Measurements from ENCODE around the gene IL1RL2.

Gene IL1RL2

DNA sequence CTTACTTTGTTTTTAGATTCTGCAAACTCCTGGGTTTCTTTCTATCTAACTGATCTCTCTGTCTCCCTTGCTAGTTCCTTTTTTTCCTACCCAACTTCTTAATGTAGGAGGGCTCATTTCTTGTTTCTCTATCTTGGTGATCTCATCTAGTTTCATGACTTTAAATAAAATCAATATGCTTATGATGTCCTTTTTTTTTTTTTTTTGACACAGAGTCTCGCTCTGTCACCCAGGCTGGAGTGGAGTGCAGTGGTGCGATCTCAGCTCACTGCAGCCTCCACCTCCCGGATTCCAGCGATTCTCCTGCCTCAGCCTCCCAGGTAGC, 82.3 kb downstream of the IL1RL2 start:
- no peak for DNase-seq

- DNase-seq: no peak
These were observed 85.0 kb downstream of the IL1RL2 start for GRCh38 chr2:102271844-102272243.

GRCh38 chr2:102273619-102274211, 86.9 kb downstream of the IL1RL2 start:
- DNase-seq: no peak

DNA sequence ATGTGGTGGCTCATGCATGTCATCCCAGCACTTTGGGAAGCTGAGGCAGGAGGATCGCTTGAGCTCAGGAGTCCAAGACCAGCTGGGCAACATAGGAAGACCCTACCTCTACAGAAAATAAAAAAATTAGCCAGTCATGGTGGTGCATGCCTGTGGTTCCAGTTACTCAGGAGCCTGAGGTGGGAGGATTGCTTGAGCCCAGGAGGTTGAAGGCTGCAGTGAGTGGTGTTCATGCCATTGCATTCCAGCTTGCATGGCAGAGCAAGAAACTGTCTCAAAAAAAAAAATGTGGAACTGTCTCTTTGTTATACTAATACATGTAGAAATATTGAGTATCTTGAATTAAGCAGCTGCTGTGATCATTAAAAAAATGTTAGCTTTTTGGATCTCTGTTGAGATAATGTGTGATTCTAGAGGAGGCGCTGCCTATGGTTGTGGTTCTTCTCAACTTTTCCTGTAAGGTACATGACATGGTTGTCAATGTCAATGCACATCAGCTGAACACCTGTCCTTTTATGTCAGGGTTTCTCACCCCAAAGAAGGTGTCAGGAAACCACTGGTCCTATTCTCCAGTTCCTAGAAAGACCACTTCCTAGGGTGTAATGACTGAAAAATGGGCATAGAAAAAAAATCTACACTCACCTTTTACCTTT, 89.9 kb downstream of the IL1RL2 start:
- no peak for DNase-seq

DNA sequence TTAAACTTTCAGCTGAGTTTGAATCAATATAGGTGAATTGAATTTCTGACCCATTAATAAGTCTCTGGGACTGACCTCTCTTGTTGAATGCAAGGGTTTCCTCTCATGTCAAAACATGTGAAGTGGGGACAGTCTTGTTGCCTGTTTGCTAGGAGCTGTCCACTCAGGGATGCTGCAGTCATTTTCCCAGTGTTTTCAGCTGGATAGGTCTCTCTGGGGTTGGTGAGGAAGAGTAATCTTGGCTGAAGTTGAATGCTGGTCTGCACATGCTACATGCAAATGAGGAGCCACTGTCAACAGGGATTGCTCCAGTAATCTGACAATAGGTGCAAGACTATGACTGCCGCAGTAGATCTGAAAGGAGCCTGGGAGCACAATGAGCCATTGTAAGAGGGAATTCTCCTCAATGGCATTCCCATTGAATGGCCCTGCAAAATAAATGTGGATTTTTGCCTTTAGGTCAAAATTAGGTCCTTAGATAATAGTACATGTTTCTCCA, 90.4 kb downstream of the IL1RL2 start:
- no peak for DNase-seq

DNA sequence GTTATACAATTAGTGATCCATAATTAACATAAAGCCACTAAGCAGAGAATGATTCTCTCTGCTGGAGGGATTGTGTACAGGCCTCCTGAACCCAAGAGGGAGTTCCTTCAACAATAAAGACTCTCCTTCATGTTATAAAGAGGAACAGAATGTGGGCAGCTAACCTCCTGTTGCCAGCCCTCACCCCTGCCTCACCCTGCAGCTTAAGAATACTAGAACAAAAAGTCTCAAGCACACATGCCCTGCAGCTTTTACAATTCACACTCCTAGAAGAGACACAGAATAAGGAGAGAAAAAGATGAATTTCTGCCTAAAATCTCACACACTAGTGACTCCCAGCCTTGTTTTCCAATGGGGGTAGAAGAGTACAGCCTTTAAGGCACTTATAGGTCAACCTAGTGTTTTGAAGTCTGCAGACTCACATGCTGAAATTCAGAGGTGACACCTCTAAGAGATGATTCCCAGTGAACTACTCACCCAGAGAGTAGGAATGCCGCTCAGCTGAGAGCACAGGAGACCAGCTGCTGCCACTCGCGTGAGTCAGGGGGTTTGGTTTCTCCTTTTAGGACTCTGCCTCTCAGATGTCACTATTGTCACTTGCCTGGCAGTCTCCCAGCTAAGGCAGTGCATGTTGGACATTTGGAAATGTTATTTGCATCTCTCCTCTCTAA, 92.0 kb downstream of the IL1RL2 start:
- no peak for DNase-seq

DNA sequence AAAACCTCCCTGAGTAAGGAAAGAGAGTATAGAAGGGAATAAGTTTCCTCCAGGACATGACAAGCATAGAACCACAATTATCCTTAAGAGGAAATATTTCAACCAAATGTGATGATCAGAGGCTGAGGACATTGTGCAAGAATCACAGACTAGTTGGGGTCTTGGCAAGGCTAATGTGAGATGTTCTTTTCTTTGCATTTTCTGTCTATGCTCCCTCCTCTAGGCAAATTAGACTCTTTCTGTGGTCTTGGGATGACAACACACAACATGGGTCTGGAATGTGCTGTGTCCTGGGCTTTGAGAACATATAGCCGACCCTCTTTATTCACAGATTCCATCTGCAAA, 92.5 kb downstream of the IL1RL2 start:
- no peak for DNase-seq

- DNase-seq: no peak
These were observed 95.9 kb downstream of the IL1RL2 start for GRCh38 chr2:102282678-102283091.

GRCh38 chr2:102283996-102284395, 97.2 kb downstream of the IL1RL2 start:
- DNase-seq: no peak

- no peak for DNase-seq
These were observed 97.8 kb downstream of the IL1RL2 start for GRCh38 chr2:102284611-102285010.

- DNase-seq: no peak
These were observed 98.5 kb downstream of the IL1RL2 start for GRCh38 chr2:102285368-102285767.

DNA sequence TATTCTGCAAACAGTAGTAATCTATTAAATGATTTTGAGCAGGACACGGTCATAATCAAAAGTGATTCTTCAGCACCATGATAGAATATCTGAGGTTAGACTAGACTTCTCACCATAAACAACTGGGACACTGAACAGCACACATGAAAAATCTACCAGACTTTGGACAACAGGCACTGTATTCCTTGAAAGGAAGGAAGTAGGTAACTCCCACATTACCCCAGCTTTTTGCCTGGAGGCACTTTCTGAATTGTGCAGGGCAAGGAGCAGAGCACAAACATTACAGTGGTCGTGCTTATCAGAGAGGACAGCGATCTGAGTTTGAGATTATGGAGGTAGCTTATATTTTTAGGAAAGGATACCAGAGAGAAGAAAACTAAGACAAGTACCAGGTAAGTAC, 99.2 kb downstream of the IL1RL2 start:
- DNase-seq: no peak

DNA sequence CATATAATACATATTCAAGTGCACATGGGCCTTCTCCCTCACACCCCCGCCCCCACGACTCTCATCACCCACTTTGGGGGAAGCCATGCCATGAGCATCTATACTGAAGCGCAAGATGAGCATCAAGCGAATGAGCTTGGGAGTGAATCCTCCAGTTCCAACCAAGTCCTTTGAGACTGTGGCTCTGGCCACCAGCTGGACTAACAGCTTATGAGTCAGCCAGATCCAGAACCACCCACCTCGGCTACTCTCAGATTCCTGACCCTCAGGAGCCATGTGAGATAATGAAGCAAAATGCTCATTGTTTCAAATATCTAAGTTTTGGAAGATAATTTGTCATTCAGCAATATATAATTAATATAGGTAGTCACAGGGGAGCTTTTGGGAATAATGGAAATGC, 102.3 kb downstream of the IL1RL2 start:
- DNase-seq: no peak

Data from NCI-H345 (cell line).